ENCODE data around the gene RELCH.

RELCH gene

GRCh38 chr18:62334120-62334519 is 147.1 kb downstream of the RELCH start:
- H3K27ac ChIP-seq, result no peak overlapping the region
- DNase-seq (ENCODE audit: low read depth, low spot score), result peak; percentile 26

GRCh38 chr18:62335494-62335893 is 148.4 kb downstream of the RELCH start:
- DNase-seq (ENCODE audit: low read depth, low spot score), result no peak
- no peak overlapping the region for H3K27ac ChIP-seq

GRCh38 chr18:62336618-62337017 is 149.6 kb downstream of the RELCH start:
- no peak overlapping the region for H3K27ac ChIP-seq
- DNase-seq (ENCODE audit: low read depth, low spot score), result no peak

GRCh38 chr18:62337336-62337735 is 150.3 kb downstream of the RELCH start:
- DNase-seq (ENCODE audit: low read depth, low spot score), result no peak
- H3K27ac ChIP-seq, result no peak overlapping the region

GRCh38 chr18:62338446-62339105 is 151.5 kb downstream of the RELCH start:
- no peak overlapping the region for H3K27ac ChIP-seq
- DNase-seq (ENCODE audit: low read depth, low spot score), result no peak

- DNase-seq (ENCODE audit: low read depth, low spot score), result peak; percentile 48
- no peak overlapping the region for H3K27ac ChIP-seq
These were observed 152.3 kb downstream of the RELCH start for GRCh38 chr18:62339106-62339988.

- DNase-seq (ENCODE audit: low read depth, low spot score), result no peak
- no peak overlapping the region for H3K27ac ChIP-seq
These were observed 153.9 kb downstream of the RELCH start for GRCh38 chr18:62340996-62341395.

GRCh38 chr18:62341473-62341872 is 154.4 kb downstream of the RELCH start:
- DNase-seq (ENCODE audit: low read depth, low spot score), result no peak
- no peak overlapping the region for H3K27ac ChIP-seq

- no peak for DNase-seq (ENCODE audit: low read depth, low spot score)
- no peak overlapping the region for H3K27ac ChIP-seq
These were observed 155.8 kb downstream of the RELCH start for GRCh38 chr18:62342884-62343283.

- DNase-seq (ENCODE audit: low read depth, low spot score), result no peak
- H3K27ac ChIP-seq, result no peak overlapping the region
These were observed 156.3 kb downstream of the RELCH start for GRCh38 chr18:62343316-62343715.

- no peak overlapping the region for H3K27ac ChIP-seq
- no peak for DNase-seq (ENCODE audit: low read depth, low spot score)
These were observed 158.9 kb downstream of the RELCH start for GRCh38 chr18:62345909-62346308.

- DNase-seq (ENCODE audit: low read depth, low spot score), result no peak
- no peak overlapping the region for H3K27ac ChIP-seq
These were observed 159.5 kb downstream of the RELCH start for GRCh38 chr18:62346333-62347088.

- no peak for DNase-seq (ENCODE audit: low read depth, low spot score)
- H3K27ac ChIP-seq, result no peak overlapping the region
These were observed 160.0 kb downstream of the RELCH start for GRCh38 chr18:62347089-62347506.

GRCh38 chr18:62348474-62348873 is 161.4 kb downstream of the RELCH start:
- no peak overlapping the region for H3K27ac ChIP-seq
- DNase-seq (ENCODE audit: low read depth, low spot score), result no peak

GRCh38 chr18:62353170-62353569 is 166.1 kb downstream of the RELCH start:
- no peak overlapping the region for H3K27ac ChIP-seq
- DNase-seq (ENCODE audit: low read depth, low spot score), result no peak

- H3K27ac ChIP-seq, result no peak overlapping the region
- DNase-seq (ENCODE audit: low read depth, low spot score), result no peak
These were observed 167.1 kb downstream of the RELCH start for GRCh38 chr18:62354151-62354550.

- no peak for DNase-seq (ENCODE audit: low read depth, low spot score)
- H3K27ac ChIP-seq, result no peak overlapping the region
These were observed 170.1 kb downstream of the RELCH start for GRCh38 chr18:62357079-62357719.
